H9 (cell line): ENCODE data around the gene ZNF593. TPM values are rescaled to one million over a fixed set of nuclear protein-coding genes. Genes with fewer than 3 reads are reported as not detected.

Experiments
- DNase-seq: peaks from one replicate; pipeline ENCODE4 v3.0.0-alpha.2; 2017
- H2AFZ ChIP-seq: one replicate; pipeline ENCODE4 v1.6.1; 2013; ENCODE audit warnings: mild to moderate bottlenecking, low read length, control low read depth, moderate library complexity
- H2AK5ac ChIP-seq: 2 replicates; pipeline ENCODE4 v1.6.1; 2013; ENCODE audit warnings: low read length, control low read depth, mixed read lengths; ENCODE audit not compliant: insufficient read length
- H2BK120ac ChIP-seq: one replicate; pipeline ENCODE4 v1.6.1; 2013; ENCODE audit warnings: low read depth, mild to moderate bottlenecking, low read length, control low read depth, inconsistent platforms; ENCODE audit not compliant: poor library complexity, severe bottlenecking
- H2BK12ac ChIP-seq: 2 replicates; pipeline ENCODE4 v1.6.1; 2013; ENCODE audit warnings: low read length, control low read depth, mixed read lengths, low read depth; ENCODE audit not compliant: insufficient read length
- H2BK15ac ChIP-seq: 2 replicates; pipeline ENCODE4 v1.6.1; 2013; ENCODE audit warnings: low read depth, low read length, control low read depth
- H2BK20ac ChIP-seq: one replicate; pipeline ENCODE4 v1.6.1; 2013; ENCODE audit warnings: low read depth, mild to moderate bottlenecking, low read length, control low read depth, inconsistent platforms; ENCODE audit not compliant: poor library complexity, severe bottlenecking
- H2BK5ac ChIP-seq: 2 replicates; pipeline ENCODE4 v1.6.1; 2013; ENCODE audit warnings: low read length, control low read depth, mixed read lengths; ENCODE audit not compliant: insufficient read length
- H3K14ac ChIP-seq: 2 replicates; pipeline ENCODE4 v1.6.1; 2013; ENCODE audit warnings: low read length, control low read depth; ENCODE audit not compliant: insufficient read depth
- H3K18ac ChIP-seq: 2 replicates; pipeline ENCODE4 v1.6.1; 2013; ENCODE audit warnings: low read depth, mild to moderate bottlenecking, mixed read lengths, low read length, control low read depth; ENCODE audit not compliant: insufficient read length
- H3K23ac ChIP-seq: 2 replicates; pipeline ENCODE4 v1.6.1; 2013; ENCODE audit warnings: low read length, control low read depth, mixed read lengths, low read depth; ENCODE audit not compliant: insufficient read length
- H3K23me2 ChIP-seq: 2 replicates; pipeline ENCODE4 v1.6.1; 2013; ENCODE audit warnings: low read depth, mild to moderate bottlenecking, mixed read lengths, low read length, control low read depth; ENCODE audit not compliant: insufficient read length, poor library complexity, severe bottlenecking
- H3K27ac ChIP-seq: 2 replicates; pipeline ENCODE4 v1.5.1; 2013; ENCODE audit warnings: low read length, control low read depth, mixed read lengths, low read depth; ENCODE audit not compliant: insufficient read length
- H3K27me3 ChIP-seq: 2 replicates; pipeline ENCODE4 v1.6.1; 2013; ENCODE audit warnings: low read length, control low read depth, inconsistent platforms; ENCODE audit not compliant: insufficient read depth
- H3K4ac ChIP-seq: 2 replicates; pipeline ENCODE4 v1.6.1; 2013; ENCODE audit warnings: low read depth, mild to moderate bottlenecking, control low read depth, inconsistent platforms, low read length, moderate library complexity
- H3K4me1 ChIP-seq: 2 replicates; pipeline ENCODE4 v1.6.1; 2013; ENCODE audit warnings: low read length, control low read depth, inconsistent platforms; ENCODE audit not compliant: insufficient read depth
- H3K4me2 ChIP-seq: 2 replicates; pipeline ENCODE4 v1.6.1; 2013; ENCODE audit warnings: low read length, control low read depth, mixed read lengths; ENCODE audit not compliant: insufficient read length, insufficient read depth
- H3K56ac ChIP-seq: 2 replicates; pipeline ENCODE4 v1.6.1; 2013; ENCODE audit warnings: low read depth, mild to moderate bottlenecking, mixed read lengths, low read length, control low read depth; ENCODE audit not compliant: insufficient read length
- H3K79me1 ChIP-seq: 2 replicates; pipeline ENCODE4 v1.6.1; 2013; ENCODE audit warnings: low read depth, mild to moderate bottlenecking, moderate library complexity, low read length, control low read depth, inconsistent platforms; ENCODE audit not compliant: insufficient read depth, poor library complexity, severe bottlenecking
- H3K79me2 ChIP-seq: 2 replicates; pipeline ENCODE4 v1.6.1; 2013; ENCODE audit warnings: low read length, control low read depth, inconsistent platforms; ENCODE audit not compliant: insufficient read depth
- H3K9ac ChIP-seq: 2 replicates; pipeline ENCODE4 v1.6.1; 2013; ENCODE audit warnings: low read length, control low read depth, mixed read lengths; ENCODE audit not compliant: insufficient read length; ENCODE audit errors: extremely low read depth
- H3K9me3 ChIP-seq: one replicate; pipeline ENCODE4 v1.6.1; 2013; ENCODE audit warnings: low read depth, low read length, inconsistent platforms; ENCODE audit not compliant: control insufficient read depth
- H3T11ph ChIP-seq: one replicate; pipeline ENCODE4 v1.6.1; 2013; ENCODE audit warnings: mild to moderate bottlenecking, low read length, control low read depth, inconsistent platforms
- H4K20me1 ChIP-seq: one replicate; pipeline ENCODE4 v1.6.1; 2013; ENCODE audit not compliant: control insufficient read depth, insufficient read length, insufficient read depth
- H4K5ac ChIP-seq: 2 replicates; pipeline ENCODE4 v1.6.1; 2013; ENCODE audit warnings: low read depth, mild to moderate bottlenecking, mixed read lengths, low read length, control low read depth; ENCODE audit not compliant: insufficient read length
- H4K8ac ChIP-seq: replicated peaks from 2 replicates; pipeline ENCODE4 v1.6.1; 2013; ENCODE audit warnings: low read length, control low read depth, mixed read lengths, low read depth; ENCODE audit not compliant: insufficient read length
- H4K91ac ChIP-seq: 2 replicates; pipeline ENCODE4 v1.6.1; 2013; ENCODE audit warnings: low read depth, mild to moderate bottlenecking, moderate library complexity, mixed read lengths, low read length, control low read depth; ENCODE audit not compliant: insufficient read length
- H3K27ac Mint-ChIP-seq, 3 experiments: 2 replicates in 2 of 3; 3 replicates in 1 of 3; pipeline ENCODE4 v1.8.0; 2020 to 2021; ENCODE audit warnings: mixed read lengths in 3 of 3, mild to moderate bottlenecking in 1 of 3, moderate library complexity in 1 of 3
- H3K27me3 Mint-ChIP-seq: 2 replicates; pipeline ENCODE4 v1.8.0; 2021; ENCODE audit warnings: low read depth, mild to moderate bottlenecking, moderate library complexity, mixed read lengths
- H3K36me3 Mint-ChIP-seq, 3 experiments: 2 replicates in 2 of 3; 3 replicates in 1 of 3; pipeline ENCODE4 v1.8.0; 2020 to 2021; ENCODE audit warnings: low read depth in 3 of 3, mixed read lengths in 3 of 3; ENCODE audit not compliant: insufficient read depth in 1 of 3
- H3K4me1 Mint-ChIP-seq, 2 experiments: 2 replicates each; pipeline ENCODE4 v1.8.0; 2020; ENCODE audit warnings: mixed read lengths in 2 of 2
- H3K4me3 Mint-ChIP-seq, 2 experiments: 2 replicates in 1 of 2; 3 replicates in 1 of 2; pipeline ENCODE4 v1.8.0; 2020 to 2021; ENCODE audit warnings: mild to moderate bottlenecking in 2 of 2, mixed read lengths in 2 of 2, moderate library complexity in 1 of 2
- H3K9me3 Mint-ChIP-seq, 2 experiments: 2 replicates in 1 of 2; 3 replicates in 1 of 2; pipeline ENCODE4 v1.8.0; 2020; ENCODE audit warnings: mild to moderate bottlenecking in 2 of 2, mixed read lengths in 2 of 2, moderate library complexity in 1 of 2
- WGBS: extraction: QIAGEN DNeasy Blood & Tissue Kit; methylation state at CpG from one replicate; pipeline ENCODE4 v1.1.7; 2013; ENCODE audit warnings: missing lambda C conversion rate, low lambda C conversion rate, mixed read lengths; ENCODE audit not compliant: insufficient read length; ENCODE audit errors: extremely low coverage; 5-methylcytosine and 5-hydroxymethylcytosine counted together
- total RNA-seq: library from RNA; stranded (reverse); gene quantifications from 2 replicates; pipeline ENCODE4 v1.2.1, GENCODE V29; 2021
- TF ChIP-seq, protein P1 (sequence below): fragments of 200-600 bp; sonication (generic); conservative IDR thresholded peaks from 3 replicates; pipeline ENCODE4 v1.8.0; 2021; ENCODE audit warnings: antibody characterized with exemption, mild to moderate bottlenecking

The ZNF593 gene
- total RNA-seq, 1 experiment from 2014 or later, result 48.2 TPM

DNA sequence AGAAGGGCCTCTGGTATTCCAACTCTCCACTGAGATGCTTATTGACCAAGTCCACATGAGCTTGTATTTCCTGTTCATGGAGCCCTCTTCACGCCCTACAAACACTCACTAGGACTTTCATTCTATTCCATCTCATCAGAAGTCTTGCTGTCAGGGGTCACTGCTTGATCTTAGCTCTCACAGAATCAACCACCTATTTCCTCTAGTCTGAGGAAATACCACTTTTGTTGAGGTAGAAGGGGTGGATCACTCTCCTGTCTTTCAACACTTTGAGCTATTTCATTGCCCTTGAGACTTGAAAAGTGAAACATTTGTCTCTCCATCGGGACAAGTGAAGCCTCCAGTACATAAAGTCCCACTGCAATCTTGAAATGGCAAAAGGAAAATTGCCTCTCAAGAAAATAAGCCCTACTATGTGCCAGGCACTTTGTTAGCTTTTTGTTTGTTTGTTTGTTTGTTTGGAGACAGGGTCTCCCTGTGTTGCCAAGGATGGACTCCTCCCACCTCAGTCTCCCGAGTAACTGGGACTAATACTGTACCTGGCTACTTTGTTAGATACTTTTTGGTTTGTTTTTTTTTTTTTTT is 30.6 kb upstream of the ZNF593 start:
- Histone ChIP-seq H3K9me3 (no peaks in the 10 kb centered on the region), H4K20me1 (no peaks in the 10 kb centered on the region), H4K5ac (no peak overlapping the region), H3K9ac (no peak overlapping the region), H3K4me1 (no peaks in the 10 kb centered on the region), H3K79me1 (no peaks in the 10 kb centered on the region), H4K91ac (no peak overlapping the region), H2AK5ac (no peak overlapping the region), H3T11ph (no peak overlapping the region), H2BK15ac (no peak overlapping the region), H3K4me2 (no peak overlapping the region), H4K8ac (no peak overlapping the region), H3K18ac (no peak overlapping the region), H3K23ac (no peak overlapping the region), H2BK5ac (no peak overlapping the region), H2BK120ac (no peak overlapping the region), H3K23me2 (no peaks in the 10 kb centered on the region), H3K4ac (no peak overlapping the region), H2BK12ac (no peak overlapping the region), H3K27ac (no peak overlapping the region), H2BK20ac (no peak overlapping the region), H2AFZ (peak overlapping the region; percentile 80), H3K27me3 (no peaks in the 10 kb centered on the region), H3K14ac (no peak overlapping the region), H3K56ac (no peak overlapping the region), H3K79me2 (no peaks in the 10 kb centered on the region)
- no peaks in the 10 kb centered on the region for H3K36me3 Mint-ChIP-seq
- H3K4me1 Mint-ChIP-seq, result peaks cover 6 to 8% of the 10 kb centered on the region in 2 experiments
- no peak overlapping the region for H3K4me3 Mint-ChIP-seq
- peaks cover 11% of the 10 kb centered on the region for H3K27me3 Mint-ChIP-seq
- TF ChIP-seq, protein P1, sequence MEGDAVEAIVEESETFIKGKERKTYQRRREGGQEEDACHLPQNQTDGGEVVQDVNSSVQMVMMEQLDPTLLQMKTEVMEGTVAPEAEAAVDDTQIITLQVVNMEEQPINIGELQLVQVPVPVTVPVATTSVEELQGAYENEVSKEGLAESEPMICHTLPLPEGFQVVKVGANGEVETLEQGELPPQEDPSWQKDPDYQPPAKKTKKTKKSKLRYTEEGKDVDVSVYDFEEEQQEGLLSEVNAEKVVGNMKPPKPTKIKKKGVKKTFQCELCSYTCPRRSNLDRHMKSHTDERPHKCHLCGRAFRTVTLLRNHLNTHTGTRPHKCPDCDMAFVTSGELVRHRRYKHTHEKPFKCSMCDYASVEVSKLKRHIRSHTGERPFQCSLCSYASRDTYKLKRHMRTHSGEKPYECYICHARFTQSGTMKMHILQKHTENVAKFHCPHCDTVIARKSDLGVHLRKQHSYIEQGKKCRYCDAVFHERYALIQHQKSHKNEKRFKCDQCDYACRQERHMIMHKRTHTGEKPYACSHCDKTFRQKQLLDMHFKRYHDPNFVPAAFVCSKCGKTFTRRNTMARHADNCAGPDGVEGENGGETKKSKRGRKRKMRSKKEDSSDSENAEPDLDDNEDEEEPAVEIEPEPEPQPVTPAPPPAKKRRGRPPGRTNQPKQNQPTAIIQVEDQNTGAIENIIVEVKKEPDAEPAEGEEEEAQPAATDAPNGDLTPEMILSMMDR, result no peak
- no peak overlapping the region for H3K27ac Mint-ChIP-seq
- no CpG with 5 or more reads among the region's 3 CpGs for WGBS
- no peak for DNase-seq
- H3K9me3 Mint-ChIP-seq, result peaks cover 0 to 2% of the 10 kb centered on the region in 2 experiments; a peak in 1 of 5 replicates
